Endothelial cell of hepatic sinusoid (primary cell): ENCODE measurements around the gene BBX.

Source experiments
- in situ Hi-C: cut with HindIII; loops from 2 replicates; pipeline ENCODE4 v1.10.0; 2017; ENCODE audit warnings: low sequenced_read_pairs

Gene BBX

GRCh38 chr3:107522510-107523288, at the start of gene BBX:
TSS of gene BBX (plus strand) at chr3:107522962. CDS start at chr3:107710461, 187,499 bp downstream.
- in situ Hi-C loops, result no loop called here

- in situ Hi-C loops, result no loop called here
These were observed 46.3 kb upstream of the BBX start for GRCh38 chr3:107476462-107476861.

GRCh38 chr3:107487490-107487889, 35.3 kb upstream of the BBX start:
- in situ Hi-C loops, result no loop called here

- in situ Hi-C loops, result no loop called here
These were observed 33.8 kb upstream of the BBX start for GRCh38 chr3:107488942-107489341.

- in situ Hi-C loops, result loop anchor here (5.0 kb wide), 1 partner anchor 56 kb away; no protein-coding TSS in a partner anchor
These were observed 29.6 kb upstream of the BBX start for GRCh38 chr3:107493134-107493533.

GRCh38 chr3:107496855-107497254, 25.9 kb upstream of the BBX start:
- in situ Hi-C loops, result no loop called here

GRCh38 chr3:107498646-107499045, 24.1 kb upstream of the BBX start:
- in situ Hi-C loops, result no loop called here

GRCh38 chr3:107506458-107506857, 16.3 kb upstream of the BBX start:
- in situ Hi-C loops, result no loop called here

- in situ Hi-C loops, result no loop called here
These were observed 14.4 kb upstream of the BBX start for GRCh38 chr3:107508331-107508730.

GRCh38 chr3:107512108-107512507, 10.7 kb upstream of the BBX start:
- in situ Hi-C loops, result no loop called here

- in situ Hi-C loops, result no loop called here
These were observed 8.3 kb upstream of the BBX start for GRCh38 chr3:107514453-107514852.

- in situ Hi-C loops, result no loop called here
These were observed 6.3 kb upstream of the BBX start for GRCh38 chr3:107516475-107516874.

- in situ Hi-C loops, result no loop called here
These were observed 2.2 kb upstream of the BBX start for GRCh38 chr3:107520535-107520934.

GRCh38 chr3:107521469-107522059, 1.2 kb upstream of the BBX start:
- in situ Hi-C loops, result no loop called here

- in situ Hi-C loops, result no loop called here
These were observed 452 bp downstream of the BBX start for GRCh38 chr3:107523289-107523538.

- in situ Hi-C loops, result no loop called here
These were observed 970 bp downstream of the BBX start for GRCh38 chr3:107523539-107524325.

- in situ Hi-C loops, result no loop called here
These were observed 1.6 kb downstream of the BBX start for GRCh38 chr3:107524326-107524840.

GRCh38 chr3:107524841-107525643, 2.3 kb downstream of the BBX start:
- in situ Hi-C loops, result no loop called here

GRCh38 chr3:107525644-107526305, 3.0 kb downstream of the BBX start:
- in situ Hi-C loops, result no loop called here

- in situ Hi-C loops, result no loop called here
These were observed 9.2 kb downstream of the BBX start for GRCh38 chr3:107531917-107532469.
